HEK293T (cell line): ENCODE results near the gene TANC1.

Source experiments
- ARNT ChIP-seq: fragments of 450-650 bp; IDR thresholded peaks from 2 replicates; pipeline ENCODE4 v1.6.1; 2017; ENCODE audit warnings: mild to moderate bottlenecking
- FOXM1 ChIP-seq: fragments of 450-650 bp; IDR thresholded peaks from 2 replicates; pipeline ENCODE4 v1.6.1; 2017; ENCODE audit warnings: mild to moderate bottlenecking, borderline replicate concordance
- LEF1 ChIP-seq: fragments of 450-650 bp; IDR thresholded peaks from 2 replicates; pipeline ENCODE4 v1.6.1; 2017; ENCODE audit warnings: mild to moderate bottlenecking, borderline replicate concordance
- SUZ12 ChIP-seq: fragments of 450-650 bp; IDR thresholded peaks from 2 replicates; pipeline ENCODE4 v1.6.1; 2016; ENCODE audit warnings: mild to moderate bottlenecking
- TARDBP ChIP-seq: fragments of 450-650 bp; IDR thresholded peaks from 2 replicates; pipeline ENCODE4 v1.6.1; 2016
- ZNF384 ChIP-seq: fragments of 450-650 bp; IDR thresholded peaks from 2 replicates; pipeline ENCODE4 v1.6.1; 2016

- TF ChIP-seq TARDBP (no peak), SUZ12 (no peak), FOXM1 (no peak), LEF1 (no peak), ZNF384 (no peak), ARNT (no peak)
These were observed 44.8 kb upstream of the TANC1 start for GRCh38 chr2:158923641-158924040.
